ENCODE data around the gene PPP3R1. TPM values are rescaled to one million over a fixed set of nuclear protein-coding genes. Genes with fewer than 3 reads are reported as not detected.

The PPP3R1 gene
- total and polyA plus RNA-seq, 2 of the 8 experiments (the other 6 are each of a cell fraction or from before 2014, with no cell fraction given) = 9.3 to 85.1 TPM

DNA sequence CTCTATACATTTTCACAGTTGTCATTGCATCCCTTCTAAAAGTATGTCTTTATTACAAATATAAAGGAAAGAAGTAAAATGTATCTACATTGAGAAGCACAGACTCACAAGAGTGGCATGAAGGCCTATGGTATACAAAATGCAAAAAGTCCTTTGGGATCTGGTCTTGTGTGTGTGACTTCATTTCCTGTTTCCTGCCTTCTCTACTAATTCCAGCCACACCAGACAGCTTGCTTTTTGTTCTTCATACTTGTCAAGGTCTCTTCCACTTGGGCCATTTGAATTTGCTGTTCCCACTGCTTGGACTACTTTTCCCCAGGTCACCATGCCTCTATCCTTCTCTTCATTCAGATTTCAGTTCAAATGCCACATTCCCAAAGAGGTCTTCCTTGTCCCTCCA lies 101.3 kb downstream of the PPP3R1 start:
- no peak overlapping the region for H3K18ac ChIP-seq (ENCODE audit: extremely low read depth, low read length)
- H3K9me3 ChIP-seq (ENCODE audit: insufficient read depth in 2 of 2, low read depth in 1 of 2, low read length in 1 of 2) = no peaks in the 10 kb centered on the region
- no peak overlapping the region for H2BK15ac ChIP-seq (ENCODE audit: low read length)
- no peak for FAIRE-seq
- no peak overlapping the region for H3K14ac ChIP-seq (ENCODE audit: insufficient read length)
- no peaks in the 10 kb centered on the region; the same call in 1 of the 2 replicates for H3K79me1 ChIP-seq (ENCODE audit: low read depth, low read length)
- H2BK20ac ChIP-seq (ENCODE audit: low read length) = no peak overlapping the region
- H3K27ac ChIP-seq (ENCODE audit: low read depth, low read length) = no peak overlapping the region
- no peak overlapping the region for H4K5ac ChIP-seq (ENCODE audit: insufficient read length, low read depth, low read length)
- H3K4me1 ChIP-seq (replicated peaks in 1 of 4; ENCODE audit: control insufficient read depth in 3 of 4, insufficient read depth in 4 of 4, low read length in 3 of 4) = no peaks in the 10 kb centered on the region
- no peak overlapping the region for H3K23ac ChIP-seq (ENCODE audit: insufficient read length)
- no peak overlapping the region for H2AFZ ChIP-seq (ENCODE audit: low read length)
- H2BK12ac ChIP-seq (ENCODE audit: low read depth, low read length) = no peak overlapping the region
- H3K36me3 ChIP-seq (ENCODE audit: control insufficient read depth in 2 of 4, insufficient read depth in 4 of 4, low read length in 3 of 4) = no peaks in the 10 kb centered on the region; a peak in 1 of 8 replicates
- H2BK5ac ChIP-seq (ENCODE audit: low read depth, low read length) = no peak overlapping the region
- H3K79me2 ChIP-seq (ENCODE audit: control insufficient read depth in 1 of 2, insufficient read depth in 2 of 2, low read length in 2 of 2) = peaks cover 0 to 9% of the 10 kb centered on the region in 2 experiments; a peak in 2 of 4 replicates
- no peaks in the 10 kb centered on the region for H3K23me2 ChIP-seq (ENCODE audit: low read depth, low read length)
- DNase-seq (ENCODE audit: low read depth in 1 of 2, low spot score in 2 of 2) = no peak
- no peak overlapping the region for H4K8ac ChIP-seq (ENCODE audit: extremely low read depth, insufficient read depth, low read length)
- no peak overlapping the region for H3K4ac ChIP-seq (replicated peaks; ENCODE audit: insufficient read length, low read depth, low read length)
- ChIA-PET CTCF (ENCODE audit: partially characterized antibody) (interaction anchor here (1.6 kb wide), 1 partner anchor 29 kb away, joined by 6 read pairs; no protein-coding TSS in a partner anchor), POLR2A (ENCODE audit: partially characterized antibody) (interaction anchor here (1.9 kb wide), 1 partner anchor 16 kb away, joined by 7 read pairs; no protein-coding TSS in a partner anchor)
- no peak overlapping the region for H3K56ac ChIP-seq (replicated peaks; ENCODE audit: insufficient read length, low read depth, low read length)
- H3K9ac ChIP-seq (replicated peaks in 1 of 4; ENCODE audit: extremely low read depth in 1 of 4, low read depth in 3 of 4, low read length in 3 of 4) = no peak overlapping the region
- H4K91ac ChIP-seq (replicated peaks; ENCODE audit: insufficient read length, low read length) = no peak overlapping the region
- H3K4me3 ChIP-seq (ENCODE audit: extremely low read depth in 1 of 4, insufficient read depth in 2 of 4, low read depth in 3 of 4, low read length in 4 of 4) = no peak overlapping the region
- no peak overlapping the region for H2BK120ac ChIP-seq (replicated peaks; ENCODE audit: low read depth, low read length)
- H3K4me2 ChIP-seq (ENCODE audit: insufficient read depth in 1 of 2, low read depth in 2 of 2, low read length in 2 of 2) = no peak overlapping the region
- no peaks in the 10 kb centered on the region for H3K27me3 ChIP-seq (replicated peaks in 1 of 4; ENCODE audit: control insufficient read depth in 3 of 4, extremely low read depth in 1 of 4, insufficient read depth in 3 of 4, low read length in 3 of 4)
- no peak overlapping the region for H2AK5ac ChIP-seq (ENCODE audit: low read depth, low read length)
- H4K20me1 ChIP-seq (replicated peaks in 1 of 2; ENCODE audit: control insufficient read depth in 1 of 2, insufficient read depth in 2 of 2, low read length in 2 of 2) = no peaks in the 10 kb centered on the region
- TF ChIP-seq, protein P1, sequence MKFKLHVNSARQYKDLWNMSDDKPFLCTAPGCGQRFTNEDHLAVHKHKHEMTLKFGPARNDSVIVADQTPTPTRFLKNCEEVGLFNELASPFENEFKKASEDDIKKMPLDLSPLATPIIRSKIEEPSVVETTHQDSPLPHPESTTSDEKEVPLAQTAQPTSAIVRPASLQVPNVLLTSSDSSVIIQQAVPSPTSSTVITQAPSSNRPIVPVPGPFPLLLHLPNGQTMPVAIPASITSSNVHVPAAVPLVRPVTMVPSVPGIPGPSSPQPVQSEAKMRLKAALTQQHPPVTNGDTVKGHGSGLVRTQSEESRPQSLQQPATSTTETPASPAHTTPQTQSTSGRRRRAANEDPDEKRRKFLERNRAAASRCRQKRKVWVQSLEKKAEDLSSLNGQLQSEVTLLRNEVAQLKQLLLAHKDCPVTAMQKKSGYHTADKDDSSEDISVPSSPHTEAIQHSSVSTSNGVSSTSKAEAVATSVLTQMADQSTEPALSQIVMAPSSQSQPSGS (IDR thresholded peaks at IDR 0.05; ENCODE audit: low read length) = no peak
- TF ChIP-seq NRF1 (IDR thresholded peaks at IDR 0.05; ENCODE audit: low read depth, low read length) = no peak
- no peak for TF ChIP-seq SAP30 (IDR thresholded peaks at IDR 0.05; ENCODE audit: insufficient read depth, insufficient replicate concordance, low read length)
- TF ChIP-seq, protein P2, sequence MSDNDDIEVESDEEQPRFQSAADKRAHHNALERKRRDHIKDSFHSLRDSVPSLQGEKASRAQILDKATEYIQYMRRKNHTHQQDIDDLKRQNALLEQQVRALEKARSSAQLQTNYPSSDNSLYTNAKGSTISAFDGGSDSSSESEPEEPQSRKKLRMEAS (IDR thresholded peaks at IDR 0.05) = no peak
- TF ChIP-seq KDM5A (IDR thresholded peaks at IDR 0.05; ENCODE audit: low read length) = no peak
- no peak for TF ChIP-seq PHF8 (conservative IDR thresholded peaks at IDR 0.05; ENCODE audit: low read depth, low read length)
- TF ChIP-seq, protein P3, sequence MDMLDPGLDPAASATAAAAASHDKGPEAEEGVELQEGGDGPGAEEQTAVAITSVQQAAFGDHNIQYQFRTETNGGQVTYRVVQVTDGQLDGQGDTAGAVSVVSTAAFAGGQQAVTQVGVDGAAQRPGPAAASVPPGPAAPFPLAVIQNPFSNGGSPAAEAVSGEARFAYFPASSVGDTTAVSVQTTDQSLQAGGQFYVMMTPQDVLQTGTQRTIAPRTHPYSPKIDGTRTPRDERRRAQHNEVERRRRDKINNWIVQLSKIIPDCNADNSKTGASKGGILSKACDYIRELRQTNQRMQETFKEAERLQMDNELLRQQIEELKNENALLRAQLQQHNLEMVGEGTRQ (IDR thresholded peaks at IDR 0.05; ENCODE audit: low read length) = no peak
- TF ChIP-seq CTBP2 (IDR thresholded peaks at IDR 0.05; ENCODE audit: borderline replicate concordance, insufficient read depth, insufficient read length, low read length) = no peak
- TF ChIP-seq BRCA1 (IDR thresholded peaks at IDR 0.05; ENCODE audit: low read depth, low read length) = no peak

All from H1 (cell line).